Left ventricle myocardium inferior (tissue), 1 donor: Measurements from ENCODE around the gene PRCD. TPM values are rescaled to one million over a fixed set of nuclear protein-coding genes. Genes with fewer than 3 reads are reported as not detected.

Experiments used
- DNase-seq: peaks from one replicate; pipeline ENCODE4 v3.0.0-alpha.2; 2020
- H3K27ac ChIP-seq: fragments of 200-600 bp; replicated peaks from 2 replicates; pipeline ENCODE4 v1.8.0; 2021
- H3K27me3 ChIP-seq: fragments of 200-600 bp; 2 replicates; pipeline ENCODE4 v1.8.0; 2021; ENCODE audit warnings: low read depth
- H3K36me3 ChIP-seq: fragments of 200-600 bp; 2 replicates; pipeline ENCODE4 v1.8.0; 2021
- H3K4me1 ChIP-seq: fragments of 200-600 bp; 2 replicates; pipeline ENCODE4 v1.8.0; 2021
- H3K4me3 ChIP-seq: fragments of 200-600 bp; 2 replicates; pipeline ENCODE4 v1.8.0; 2021; ENCODE audit warnings: mild to moderate bottlenecking, moderate library complexity
- H3K9me3 ChIP-seq: fragments of 200-600 bp; replicated peaks from 2 replicates; pipeline ENCODE4 v1.8.0; 2021
- CTCF ChIP-seq: fragments of 200-600 bp; IDR thresholded peaks from 2 replicates; pipeline ENCODE4 v1.8.0; 2021; ENCODE audit warnings: antibody characterized with exemption, mild to moderate bottlenecking, borderline replicate concordance
- intact Hi-C: fragments of 100-400 bp; cut with micrococcal nuclease; formaldehyde crosslinking; loops from one replicate; pipeline ENCODE4 v1.11.0; 2022
- total RNA-seq: library from RNA; stranded (reverse); fragmentation: NEBNext Ultra II Directional; extraction: Animal tissue kit (Norgen Biotek cat#: 25700); gene quantifications from one replicate; pipeline ENCODE4 v1.2.1, GENCODE V29; 2021
- donor health status: DM: no; HTN: yes; CAD: no; lungs with severe emphysema.

The PRCD gene
- total RNA-seq, 1 donor from 2014 or later = 3.9 TPM

GRCh38 chr17:76575570-76575969 is 35.7 kb downstream of the PRCD start:
- Histone ChIP-seq H3K27me3 (no peaks in the 10 kb centered on the region), H3K4me1 (no peaks in the 10 kb centered on the region), H3K4me3 (no peak overlapping the region), H3K27ac (no peak overlapping the region), H3K9me3 (no peaks in the 10 kb centered on the region), H3K36me3 (no peaks in the 10 kb centered on the region)
- TF ChIP-seq CTCF = no peak
- intact Hi-C loops = no loop called here
- DNase-seq = no peak

GRCh38 chr17:76576189-76576588 is 36.3 kb downstream of the PRCD start:
- Histone ChIP-seq H3K4me1 (no peaks in the 10 kb centered on the region), H3K36me3 (no peaks in the 10 kb centered on the region), H3K27me3 (no peaks in the 10 kb centered on the region), H3K9me3 (no peaks in the 10 kb centered on the region), H3K4me3 (no peak overlapping the region), H3K27ac (no peak overlapping the region)
- TF ChIP-seq CTCF = no peak
- intact Hi-C loops = no loop called here
- no peak for DNase-seq

DNA sequence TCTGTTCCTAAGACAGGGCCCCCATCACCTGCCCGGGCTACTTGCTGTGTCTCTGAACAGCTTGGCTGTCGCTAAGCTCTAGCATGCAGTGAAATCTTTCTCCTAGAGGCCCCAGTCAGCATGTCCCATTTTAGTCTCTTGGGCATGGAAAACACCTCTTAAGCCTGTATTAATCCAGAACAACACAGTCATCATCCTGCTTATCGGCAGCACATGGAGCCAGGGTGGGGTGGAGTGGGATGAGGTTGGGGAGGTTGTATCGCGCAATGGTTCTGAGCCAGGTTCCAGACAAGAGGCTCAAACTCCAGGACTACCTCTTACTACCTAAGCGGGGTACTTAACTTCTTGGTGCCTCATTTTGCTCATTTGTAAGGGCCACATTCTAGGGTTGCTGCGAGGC is 38.0 kb downstream of the PRCD start:
- Histone ChIP-seq H3K36me3 (no peaks in the 10 kb centered on the region), H3K9me3 (no peaks in the 10 kb centered on the region), H3K4me3 (no peak overlapping the region), H3K4me1 (no peaks in the 10 kb centered on the region), H3K27ac (no peak overlapping the region), H3K27me3 (no peaks in the 10 kb centered on the region)
- no peak for DNase-seq
- intact Hi-C loops = no loop called here
- no peak for TF ChIP-seq CTCF

DNA sequence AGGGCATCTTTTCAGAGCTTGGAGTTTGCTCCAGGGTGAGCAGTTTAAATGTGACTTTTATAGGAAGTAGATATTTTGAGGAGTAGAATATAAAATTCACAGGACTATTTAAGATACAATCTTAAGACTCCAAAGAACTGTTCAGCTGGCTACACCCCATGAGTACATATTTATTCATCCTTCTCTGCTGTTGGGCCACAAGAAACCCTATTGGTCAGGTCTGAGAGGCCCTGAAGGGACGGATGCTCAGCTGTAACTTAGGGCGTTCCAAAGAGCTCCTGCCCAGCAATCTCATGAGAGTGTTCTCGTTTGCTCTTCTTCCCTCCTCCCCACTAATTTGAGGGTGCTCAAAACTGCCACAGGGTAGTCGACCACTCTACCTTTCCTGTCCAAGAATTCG is 38.5 kb downstream of the PRCD start:
- H3K27me3 ChIP-seq = no peaks in the 10 kb centered on the region
- H3K4me3 ChIP-seq = no peak overlapping the region
- intact Hi-C loops = no loop called here
- no peak for DNase-seq
- H3K4me1 ChIP-seq = no peaks in the 10 kb centered on the region
- TF ChIP-seq CTCF = no peak
- no peaks in the 10 kb centered on the region for H3K36me3 ChIP-seq
- no peak overlapping the region for H3K27ac ChIP-seq
- H3K9me3 ChIP-seq = no peaks in the 10 kb centered on the region

GRCh38 chr17:76579281-76579680 is 39.4 kb downstream of the PRCD start:
- TF ChIP-seq CTCF = no peak
- no peak overlapping the region for H3K27ac ChIP-seq
- H3K4me3 ChIP-seq = no peak overlapping the region
- H3K36me3 ChIP-seq = no peaks in the 10 kb centered on the region
- H3K9me3 ChIP-seq = no peaks in the 10 kb centered on the region
- H3K4me1 ChIP-seq = no peaks in the 10 kb centered on the region
- DNase-seq = no peak
- H3K27me3 ChIP-seq = no peaks in the 10 kb centered on the region
- intact Hi-C loops = no loop called here

- Histone ChIP-seq H3K36me3 (no peaks in the 10 kb centered on the region), H3K9me3 (no peaks in the 10 kb centered on the region), H3K4me1 (peaks cover 22% of the 10 kb centered on the region), H3K4me3 (no peak overlapping the region), H3K27ac (no peak overlapping the region), H3K27me3 (peaks cover 12% of the 10 kb centered on the region)
- intact Hi-C loops = no loop called here
- DNase-seq = no peak
- no peak for TF ChIP-seq CTCF
These were observed 41.7 kb downstream of the PRCD start for GRCh38 chr17:76581515-76581914.
